HG02798 (cell line): Measurements from ENCODE around the gene FNIP2.
A peak's percentile ranks its signal among the peaks of the same experiment; 100 is the strongest.
"Not testable (repeated sequence)": the region's sequence is repeated elsewhere in the genome, so short reads cannot be mapped to it uniquely, and the experiment has no call there.

Experiments
- ATAC-seq: cut with Tn5 transposase; IDR thresholded peaks from one replicate; pipeline ENCODE4 v1.9.1; 2021; ENCODE audit warnings: mild to moderate bottlenecking; ENCODE audit not compliant: unreplicated experiment, poor library complexity

Gene FNIP2

DNA sequence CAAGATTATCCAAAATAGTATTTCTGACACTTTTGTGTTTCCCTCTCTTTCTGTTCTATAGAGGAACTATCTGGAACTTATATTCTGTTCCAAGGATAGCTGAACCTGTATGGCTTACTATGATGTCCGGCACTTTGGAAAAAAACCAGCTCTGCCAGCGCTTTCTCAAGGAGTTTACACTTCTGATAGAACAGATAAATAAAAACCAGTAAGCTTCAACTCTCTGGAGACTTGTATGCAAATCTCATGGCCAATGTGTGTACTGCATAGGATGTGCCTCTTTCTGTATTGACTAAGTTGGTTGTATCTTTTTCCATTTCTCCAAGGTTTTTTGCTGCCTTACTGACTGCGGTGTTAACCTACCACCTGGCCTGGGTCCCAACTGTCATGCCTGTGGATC lies 92.5 kb downstream of the FNIP2 start:
- ATAC-seq, result peak; percentile 69

DNA sequence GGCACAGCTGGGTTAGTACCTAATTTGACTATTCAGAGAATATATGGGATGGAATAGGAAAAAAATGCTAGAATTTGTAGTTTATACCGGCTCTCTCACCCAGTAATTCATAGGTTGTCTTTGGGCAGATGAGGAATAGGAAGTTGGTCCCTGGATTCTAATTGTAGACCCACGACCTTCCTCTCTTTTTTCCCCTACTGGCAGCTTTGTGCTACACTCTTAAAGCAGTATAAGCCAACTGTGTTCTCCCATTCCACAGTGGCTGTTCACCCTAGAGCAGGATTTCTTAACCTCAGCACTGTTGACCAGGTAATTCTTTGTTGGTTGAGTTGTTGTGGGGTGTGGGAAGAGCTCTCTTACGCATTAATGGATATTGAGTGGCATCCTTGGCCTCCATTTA lies 92.9 kb downstream of the FNIP2 start:
- no peak for ATAC-seq

DNA sequence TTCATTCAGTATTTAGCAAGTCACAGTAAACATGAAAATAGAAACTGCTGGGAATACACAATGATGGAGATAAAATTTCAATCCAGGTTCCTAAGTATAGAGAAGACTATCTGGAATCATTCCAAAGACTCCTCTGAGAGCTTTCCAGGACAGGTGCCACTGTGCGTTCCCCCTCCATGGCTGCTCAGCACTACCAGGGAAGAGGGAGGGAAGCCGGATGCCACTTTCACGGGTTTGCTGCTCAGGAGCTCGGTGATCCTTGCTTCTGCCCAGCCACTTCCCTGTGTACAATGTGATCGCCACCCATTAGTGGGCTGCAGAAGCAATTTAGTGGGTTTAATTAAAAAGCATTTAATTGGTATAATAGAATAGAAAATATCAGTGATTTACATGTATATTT lies 94.5 kb downstream of the FNIP2 start:
- ATAC-seq, result no peak

DNA sequence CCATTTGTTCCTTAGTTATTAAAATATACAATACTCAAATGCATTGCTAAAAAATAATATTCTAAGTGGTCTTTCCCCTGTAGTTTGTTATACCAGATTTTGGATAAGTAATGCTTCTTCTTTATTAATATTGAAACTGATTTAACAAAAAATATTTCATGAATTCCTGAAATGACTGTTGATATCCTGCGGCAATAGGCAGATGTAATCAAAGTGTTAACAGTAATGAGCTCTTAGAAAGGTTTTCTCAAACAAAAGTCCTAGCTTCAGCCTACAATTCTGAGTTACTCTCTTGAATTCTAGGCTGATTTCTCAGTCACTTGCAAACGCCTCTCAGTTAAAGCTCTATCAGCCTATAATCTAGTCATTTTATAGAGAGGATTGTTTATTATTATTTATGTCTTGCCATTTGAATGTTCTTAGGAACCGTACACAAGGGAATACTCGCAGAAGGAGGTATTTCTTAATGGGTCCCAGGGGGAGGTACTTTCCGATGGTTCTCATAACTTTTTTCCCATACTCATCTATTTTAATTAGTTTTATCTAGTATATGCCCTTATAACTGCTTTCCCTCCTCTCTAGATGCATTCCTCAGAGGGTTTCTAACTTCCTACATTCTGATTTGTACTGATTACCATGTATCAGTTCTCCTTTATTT lies 96.8 kb downstream of the FNIP2 start:
- no peak for ATAC-seq

DNA sequence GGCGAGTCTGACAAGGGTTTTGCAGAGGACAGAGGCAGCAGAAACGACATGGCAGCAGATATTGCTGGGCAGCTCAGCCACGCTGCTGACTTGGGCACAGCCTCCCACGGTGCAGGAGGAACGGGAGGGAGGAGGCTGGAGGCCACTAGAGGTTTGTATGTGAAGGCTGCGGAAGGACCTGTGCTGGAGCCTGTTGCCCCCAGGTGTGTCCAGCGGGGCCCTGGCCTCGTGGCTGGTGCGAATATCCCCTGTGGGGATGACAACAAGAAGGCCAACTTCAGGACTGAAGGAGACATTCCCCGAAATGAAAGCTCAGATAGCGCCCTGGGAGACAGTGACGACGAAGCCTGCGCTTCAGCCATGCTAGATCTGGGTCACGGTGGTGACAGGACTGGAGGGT lies 100.2 kb downstream of the FNIP2 start:
- ATAC-seq, result no peak

DNA sequence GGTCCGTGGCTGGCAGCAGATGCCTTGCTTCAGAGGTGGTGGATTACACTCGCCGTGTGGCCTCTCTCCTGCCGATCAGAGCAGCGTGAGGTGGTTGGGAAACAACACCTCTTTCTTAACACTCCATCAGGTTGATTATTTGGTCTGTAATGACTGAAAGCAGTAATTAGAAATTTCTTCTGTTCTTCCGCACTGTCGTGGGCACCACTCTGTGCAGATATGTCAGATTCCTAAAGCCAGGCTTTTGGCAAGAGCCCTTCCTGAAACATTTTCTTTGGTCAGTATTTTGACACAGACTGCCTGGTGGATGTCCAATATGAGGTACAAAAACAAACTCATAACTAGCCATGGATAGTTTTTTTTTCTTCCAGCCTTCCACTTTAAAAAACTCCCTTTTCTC lies 100.9 kb downstream of the FNIP2 start:
- ATAC-seq, result no peak

DNA sequence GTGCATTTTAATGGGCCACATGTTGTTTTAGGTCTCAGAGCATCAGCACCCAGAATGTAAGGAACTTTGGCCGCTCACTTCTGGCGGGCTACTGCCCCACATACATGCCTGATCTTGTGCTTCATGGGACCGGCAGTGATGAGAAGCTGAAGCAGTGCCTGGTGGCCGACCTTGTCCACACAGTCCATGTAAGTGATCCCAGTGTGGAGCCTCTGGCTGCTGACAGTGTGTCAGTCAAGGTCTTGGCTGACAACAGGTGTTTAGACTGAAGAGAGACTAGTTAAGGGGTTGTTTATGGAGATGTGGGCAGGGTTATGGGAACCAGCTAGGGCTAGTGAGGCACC lies 101.4 kb downstream of the FNIP2 start:
- no peak for ATAC-seq

DNA sequence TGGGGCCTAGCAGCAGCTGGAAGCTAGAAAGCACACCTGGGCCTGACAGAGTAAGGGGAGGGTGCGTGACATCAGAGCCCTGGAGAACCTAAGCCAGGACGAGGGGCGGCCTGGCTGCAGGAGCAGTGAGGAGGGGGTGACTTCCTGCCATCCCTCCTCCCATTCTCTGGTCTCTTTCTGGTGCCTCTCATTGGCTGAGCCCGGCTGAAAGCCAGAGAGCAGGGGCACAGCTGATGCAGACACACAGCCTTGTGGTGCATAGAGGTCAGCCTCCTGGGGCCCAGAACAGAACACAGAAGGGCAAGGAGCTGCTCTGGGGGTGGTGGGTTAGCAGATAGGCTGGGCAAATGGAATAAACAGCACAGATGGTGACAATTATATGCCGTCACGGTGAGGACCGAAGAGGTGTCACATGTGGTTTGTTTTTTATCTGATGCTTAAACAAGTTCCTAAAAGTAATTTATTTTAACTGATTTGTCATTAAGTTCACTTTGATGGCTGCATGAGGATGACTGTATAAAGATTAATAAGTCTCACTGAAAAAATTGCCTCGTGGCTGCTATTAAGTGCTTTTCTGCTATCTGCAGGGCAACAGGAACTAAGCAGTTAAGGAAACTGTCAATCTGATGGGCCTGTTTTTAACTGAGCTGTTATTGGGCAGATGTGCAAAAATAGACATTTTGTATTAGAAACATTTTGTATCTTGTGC lies 102.0 kb downstream of the FNIP2 start:
- ATAC-seq, result no peak

DNA sequence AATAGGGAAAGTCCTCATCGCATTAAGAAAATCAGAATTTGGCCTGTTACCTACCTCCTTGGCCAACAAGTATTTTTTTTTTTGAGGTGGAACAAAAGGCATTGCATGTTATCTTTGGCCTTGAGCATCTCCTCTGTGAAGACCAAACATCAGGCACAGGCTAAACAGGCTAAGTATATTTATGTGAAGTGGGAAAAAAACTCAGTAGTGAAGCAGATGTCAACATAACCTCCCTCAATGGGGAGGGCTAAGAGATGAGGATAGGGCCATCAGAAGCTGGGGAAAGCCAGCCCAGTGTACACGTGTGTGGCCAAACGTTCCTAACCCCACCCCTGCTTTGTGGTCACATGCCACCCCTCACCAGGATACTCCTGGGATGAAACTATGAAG lies 102.5 kb downstream of the FNIP2 start:
- ATAC-seq, result no peak

DNA sequence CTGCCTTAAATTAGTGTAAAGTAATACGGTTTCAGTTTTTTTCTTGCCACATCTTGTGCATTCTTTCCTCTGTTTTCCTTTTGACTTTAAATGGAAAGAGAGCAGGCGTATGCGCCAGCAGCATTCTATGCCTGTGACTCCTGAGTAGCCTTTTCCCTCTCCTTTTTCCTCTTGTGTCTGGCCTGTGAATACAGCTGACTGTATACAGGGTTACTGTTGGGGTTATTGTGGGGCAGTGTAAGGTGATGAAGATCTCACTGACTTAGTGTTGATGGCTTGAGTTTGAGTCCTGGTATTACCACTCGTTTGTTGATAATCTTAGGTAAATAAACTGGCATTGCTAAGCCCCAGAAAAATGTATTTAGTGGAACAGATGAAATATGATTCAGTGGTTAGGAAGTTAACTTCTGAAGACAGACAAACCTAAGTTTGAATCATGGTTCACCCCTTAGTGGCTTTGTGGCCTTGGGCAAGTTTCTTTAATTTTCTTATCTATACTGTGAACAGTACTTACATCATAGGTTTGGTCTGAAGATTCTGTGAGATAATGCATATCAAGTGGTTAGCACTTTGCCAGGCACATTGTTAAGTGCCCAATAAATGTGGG lies 105.1 kb downstream of the FNIP2 start:
- no peak for ATAC-seq

DNA sequence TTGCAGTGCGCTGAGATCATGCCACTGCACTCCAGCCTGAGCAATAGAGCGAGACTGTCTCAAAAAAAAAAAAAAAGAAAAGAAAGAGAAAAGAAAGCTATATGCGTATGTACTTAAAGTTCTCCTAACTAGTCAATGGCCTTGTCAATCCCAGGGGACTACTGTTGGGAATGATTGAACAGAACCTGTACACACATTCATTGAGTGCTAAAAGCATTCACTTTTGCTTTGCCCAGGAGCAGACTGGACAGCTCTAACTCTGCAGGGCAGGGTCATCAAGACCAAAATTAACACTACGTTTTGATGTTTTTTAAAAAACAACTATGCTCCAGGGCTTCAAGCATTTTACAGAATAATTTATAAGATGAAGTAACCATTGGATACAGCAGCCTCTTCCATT lies 106.2 kb downstream of the FNIP2 start:
- ATAC-seq, result no peak

DNA sequence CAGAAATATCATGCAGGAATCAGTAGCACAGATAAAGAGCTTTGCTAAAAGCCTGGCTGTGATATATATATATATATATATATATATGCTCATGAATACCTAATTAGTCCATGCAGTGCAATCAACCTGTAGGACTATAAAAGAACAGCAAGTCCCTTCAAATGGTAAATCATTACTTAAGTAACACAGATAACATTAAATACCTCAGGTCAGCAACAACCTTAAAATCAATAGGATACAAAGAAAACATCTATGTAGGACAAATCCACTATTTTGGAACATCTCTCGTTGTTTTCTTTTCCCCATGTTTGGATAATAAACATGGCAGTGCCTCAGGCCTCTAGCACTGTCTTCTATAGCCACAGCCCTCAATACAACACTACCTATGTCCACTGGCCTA lies 106.6 kb downstream of the FNIP2 start:
- ATAC-seq, result no peak

DNA sequence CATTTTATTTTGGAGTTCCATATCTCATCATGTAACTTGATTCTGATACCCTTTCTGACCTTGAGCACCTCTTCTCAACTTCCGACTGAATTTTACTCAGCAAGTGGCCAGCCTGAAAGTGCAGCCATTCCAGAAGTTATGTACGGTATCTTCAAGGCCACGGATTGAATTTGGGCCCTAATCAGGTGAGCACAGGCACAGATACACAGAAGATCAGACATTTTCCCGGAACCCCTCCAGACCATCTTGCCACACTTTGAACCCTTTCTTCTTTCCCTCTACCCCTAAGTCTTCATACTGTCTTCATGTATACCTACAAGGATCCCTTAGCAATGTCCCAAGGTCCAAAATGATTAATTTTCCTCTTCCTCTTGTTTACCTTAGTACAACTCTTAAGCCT lies 108.2 kb downstream of the FNIP2 start:
- no peak for ATAC-seq

DNA sequence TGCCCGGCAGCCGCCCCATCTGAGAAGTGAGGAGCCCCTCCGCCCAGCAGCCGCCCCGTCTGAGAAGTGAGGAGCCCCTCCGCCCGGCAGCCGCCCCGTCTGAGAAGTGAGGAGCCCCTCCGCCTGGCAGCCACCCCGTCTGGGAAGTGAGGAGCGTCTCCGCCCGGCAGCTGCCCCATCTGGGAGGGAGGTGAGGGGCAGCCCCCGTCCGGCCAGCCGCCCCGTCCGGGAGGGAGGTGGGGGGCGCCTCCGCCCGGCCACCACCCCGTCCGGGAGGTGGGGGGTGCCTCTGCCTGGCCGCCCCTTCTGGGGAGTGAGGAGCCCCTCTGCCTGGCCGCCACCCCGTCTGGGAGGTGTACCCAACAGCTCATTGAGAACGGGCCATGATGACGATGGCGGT lies 113.3 kb downstream of the FNIP2 start:
- not testable (repeated sequence) for ATAC-seq

DNA sequence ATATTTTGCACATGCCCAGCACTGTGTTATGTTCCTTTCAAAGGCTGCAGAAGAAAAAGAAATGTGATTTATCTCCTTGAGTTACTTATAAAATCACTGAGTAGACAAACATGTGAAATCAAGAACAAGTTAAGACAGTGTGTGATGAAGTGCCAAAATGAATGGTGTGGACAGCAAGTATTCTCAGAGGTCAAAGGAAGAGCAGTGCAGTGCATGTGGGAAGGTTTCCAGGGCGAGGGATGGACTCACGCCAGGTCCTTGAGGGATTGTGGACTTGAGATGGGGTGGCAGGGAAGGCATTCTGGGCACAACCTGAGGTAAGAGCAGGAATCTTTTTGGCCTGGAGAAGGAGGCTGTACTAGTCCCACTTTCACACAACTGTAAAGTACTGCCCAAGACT lies 115.5 kb downstream of the FNIP2 start:
- ATAC-seq, result no peak

DNA sequence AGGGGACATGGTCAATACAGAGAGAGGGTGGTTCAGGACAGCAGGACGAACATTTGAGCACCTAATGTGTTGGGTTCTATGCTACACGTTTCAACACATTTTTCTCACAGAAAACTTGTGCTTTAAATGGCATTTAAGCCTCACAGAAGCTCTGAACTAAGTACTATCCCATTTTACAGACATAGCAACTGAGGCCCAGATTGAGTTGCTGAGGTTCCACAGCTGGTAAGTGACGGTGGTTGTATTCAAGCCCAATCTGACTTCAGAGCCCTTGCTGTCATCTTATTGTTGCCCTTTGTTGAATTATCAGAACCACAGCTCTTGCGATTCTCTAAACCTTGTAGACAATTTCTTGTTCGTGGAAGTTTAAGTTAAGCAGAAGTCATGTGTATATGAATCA lies 116.7 kb downstream of the FNIP2 start:
- ATAC-seq, result no peak

DNA sequence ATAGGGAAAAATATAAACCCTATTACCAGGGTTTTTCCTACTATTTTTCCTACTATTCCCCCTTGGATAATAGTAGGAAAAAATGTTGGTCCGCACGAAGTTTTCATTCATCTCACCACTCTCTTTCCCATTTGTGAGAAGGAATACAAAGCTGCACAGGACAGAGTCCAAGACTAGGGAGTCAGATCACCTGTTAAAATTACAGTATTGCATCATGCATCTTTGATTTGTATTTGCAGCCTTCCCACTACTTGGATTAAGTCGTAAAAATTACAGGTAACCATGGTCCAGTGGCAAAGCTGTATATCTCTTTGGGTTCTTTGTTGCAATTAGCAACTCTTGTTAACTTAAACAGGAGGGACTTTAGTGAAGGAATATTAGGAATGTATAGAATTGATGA lies 121.5 kb downstream of the FNIP2 start:
- no peak for ATAC-seq

DNA sequence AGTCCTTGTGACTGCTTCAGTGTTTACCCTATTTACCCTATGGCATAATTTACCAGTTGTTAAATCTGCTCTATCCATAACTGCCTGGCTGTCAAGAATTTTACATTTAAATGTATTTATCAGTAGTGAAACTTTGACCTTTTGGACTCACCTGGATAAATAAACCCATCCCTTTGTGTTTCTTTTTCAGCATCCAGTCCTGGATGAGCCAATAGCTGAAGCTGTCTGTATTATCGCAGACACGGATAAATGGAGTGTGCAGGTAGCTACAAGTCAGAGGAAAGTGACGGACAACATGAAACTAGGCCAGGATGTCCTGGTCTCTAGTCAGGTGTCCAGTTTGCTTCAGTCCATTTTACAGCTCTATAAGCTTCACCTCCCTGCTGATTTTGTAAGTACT lies 122.4 kb downstream of the FNIP2 start:
- ATAC-seq, result no peak

DNA sequence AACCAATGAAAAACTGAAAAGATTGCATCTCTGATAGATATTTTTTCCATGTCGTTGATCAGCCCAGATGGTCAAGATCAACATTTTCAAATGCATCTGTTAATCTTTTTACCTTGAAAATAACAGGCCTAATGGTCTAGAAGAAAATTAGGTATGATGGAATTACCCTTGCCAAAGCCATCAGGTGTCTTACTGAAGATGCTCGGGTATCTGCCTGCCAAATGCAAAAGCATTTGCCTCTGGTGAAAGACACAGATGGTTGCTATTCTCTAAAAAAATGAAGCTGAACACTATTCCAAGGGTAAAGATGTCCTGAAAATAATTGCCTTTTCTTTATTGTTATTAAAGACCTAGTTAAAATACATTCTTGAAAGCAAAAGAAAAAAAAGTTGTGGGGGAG lies 126.0 kb downstream of the FNIP2 start:
- ATAC-seq, result no peak

DNA sequence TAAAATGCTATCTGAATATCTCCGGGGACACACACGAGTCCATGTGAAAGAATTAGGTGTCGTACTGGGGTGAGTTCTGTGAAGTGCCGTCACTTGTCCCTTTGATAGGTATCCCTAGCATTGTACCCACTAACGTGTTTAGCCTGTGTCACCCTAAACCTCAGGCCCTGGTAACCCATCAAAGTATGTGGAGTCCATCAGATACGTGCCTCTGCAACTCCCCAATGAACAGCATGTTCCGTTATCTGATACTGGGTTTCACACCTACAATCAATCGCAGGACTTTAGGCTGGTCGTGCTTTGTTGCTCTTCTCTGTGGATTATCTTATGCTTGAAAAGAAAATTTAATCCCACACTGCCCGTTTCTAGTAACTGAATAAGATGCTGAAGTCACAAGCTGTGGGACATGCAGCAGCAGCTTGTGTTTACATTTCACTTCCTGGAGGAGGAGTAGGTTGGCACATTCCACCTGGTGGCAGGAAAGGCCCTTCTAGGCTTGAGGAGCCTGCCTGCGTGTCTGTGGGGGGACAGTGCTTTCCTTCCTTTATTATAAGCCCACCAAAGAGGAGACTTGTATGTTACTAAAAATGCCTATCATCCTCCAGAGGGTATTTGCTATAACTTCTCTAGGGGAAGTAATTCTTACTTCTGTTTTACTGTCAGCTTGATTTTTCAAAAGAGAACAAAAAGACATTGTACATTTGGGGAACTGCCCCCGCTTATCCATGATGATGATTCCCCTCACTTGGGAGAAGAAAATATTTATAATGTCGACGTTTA lies 127.2 kb downstream of the FNIP2 start:
- ATAC-seq, result no peak

DNA sequence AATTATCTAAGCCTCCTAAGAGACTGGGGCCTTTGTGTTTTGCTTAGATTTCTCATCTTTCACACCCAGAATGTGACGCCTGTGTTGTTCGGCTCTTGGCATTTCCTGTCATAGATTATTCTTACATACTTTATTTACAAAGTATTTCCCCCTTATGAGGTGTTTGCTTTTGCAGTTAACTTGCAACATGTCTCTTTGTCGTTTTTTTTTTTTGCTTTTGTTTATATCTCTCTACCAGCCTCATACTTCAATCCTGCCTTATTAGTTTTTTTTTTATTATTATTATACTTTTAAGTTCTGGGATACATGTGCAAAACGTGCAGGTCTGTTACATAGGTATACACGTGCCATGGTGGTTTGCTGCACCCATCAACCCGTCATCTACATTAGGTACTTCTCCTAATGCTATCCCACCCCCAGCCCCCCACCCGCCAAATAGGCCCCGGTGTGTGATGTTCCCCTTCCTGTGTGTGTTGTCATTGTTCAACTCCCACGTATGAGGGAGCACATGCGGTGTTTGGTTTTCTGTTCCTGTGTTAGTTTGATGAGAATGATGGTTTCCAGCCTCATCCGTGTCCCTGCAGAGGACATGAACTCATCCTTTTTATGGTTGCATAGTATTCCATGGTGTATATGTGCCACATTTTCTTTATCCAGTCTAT lies 127.9 kb downstream of the FNIP2 start:
- not testable (repeated sequence) for ATAC-seq
